ENCODE measurements around the gene DCC.

The DCC gene

GRCh38 chr18:52341608-52342381, 1.8 kb downstream of the DCC start:
- no peaks in the 10 kb centered on the region for H3K27me3 ChIP-seq (replicated peaks; ENCODE audit: insufficient read depth, low read length)

GRCh38 chr18:52342456-52342855, 2.5 kb downstream of the DCC start:
- Histone ChIP-seq H4K20me1 (ENCODE audit: insufficient read depth, low read length) (no peaks in the 10 kb centered on the region), H3K4me3 (ENCODE audit: low read length) (no peak overlapping the region), H3K27me3 (replicated peaks; ENCODE audit: insufficient read depth, low read length) (no peaks in the 10 kb centered on the region), H3K27ac (ENCODE audit: low read length) (no peak overlapping the region), H3F3A (ENCODE audit: insufficient read depth, low read length) (no peaks in the 10 kb centered on the region), H3K36me3 (replicated peaks; ENCODE audit: insufficient read depth, low read length) (no peaks in the 10 kb centered on the region), H3K9ac (ENCODE audit: low read length) (no peak overlapping the region), H2AFZ (ENCODE audit: low read length) (no peak overlapping the region), H3K9me3 (replicated peaks; ENCODE audit: insufficient read depth, low read length) (no peaks in the 10 kb centered on the region), H3K79me2 (ENCODE audit: low read length) (no peaks in the 10 kb centered on the region), H3K4me2 (ENCODE audit: low read depth, low read length) (no peak overlapping the region), H3K9me2 (replicated peaks; ENCODE audit: insufficient read depth, low read length) (no peaks in the 10 kb centered on the region), H3K4me1 (ENCODE audit: low read length) (no peaks in the 10 kb centered on the region)
- no peak for TF ChIP-seq CTCF (IDR thresholded peaks at IDR 0.05; ENCODE audit: low read length)
- TF ChIP-seq EZH2phosphoT487 (IDR thresholded peaks at IDR 0.05; ENCODE audit: low read length) = no peak
- TF ChIP-seq EZH2 (optimal IDR thresholded peaks at IDR 0.05; ENCODE audit: low read depth, low read length) = no peak
- DNase-seq = no peak

More at GRCh38 chr18:52341608-52342381, 1.8 kb downstream of the DCC start:
- H3K9ac ChIP-seq (ENCODE audit: low read length) = no peak overlapping the region
- H3K4me3 ChIP-seq (ENCODE audit: low read length) = no peak overlapping the region
- H3K4me2 ChIP-seq (ENCODE audit: low read depth, low read length) = no peak overlapping the region
- no peaks in the 10 kb centered on the region for H4K20me1 ChIP-seq (ENCODE audit: insufficient read depth, low read length)
- H3K9me3 ChIP-seq (replicated peaks; ENCODE audit: insufficient read depth, low read length) = no peaks in the 10 kb centered on the region
- H3F3A ChIP-seq (ENCODE audit: insufficient read depth, low read length) = no peaks in the 10 kb centered on the region
- no peak overlapping the region for H2AFZ ChIP-seq (ENCODE audit: low read length)
- H3K27ac ChIP-seq (ENCODE audit: low read length) = no peak overlapping the region
- H3K4me1 ChIP-seq (ENCODE audit: low read length) = no peaks in the 10 kb centered on the region
- no peaks in the 10 kb centered on the region for H3K79me2 ChIP-seq (ENCODE audit: low read length)
- DNase-seq = no peak
- no peak for TF ChIP-seq EZH2 (optimal IDR thresholded peaks at IDR 0.05; ENCODE audit: low read depth, low read length)
- TF ChIP-seq EZH2phosphoT487 (IDR thresholded peaks at IDR 0.05; ENCODE audit: low read length) = no peak
- TF ChIP-seq CTCF (IDR thresholded peaks at IDR 0.05; ENCODE audit: low read length) = no peak
- H3K9me2 ChIP-seq (replicated peaks; ENCODE audit: insufficient read depth, low read length) = no peaks in the 10 kb centered on the region
- H3K36me3 ChIP-seq (replicated peaks; ENCODE audit: insufficient read depth, low read length) = no peaks in the 10 kb centered on the region

GRCh38 chr18:52343138-52343537, 3.1 kb downstream of the DCC start:
- H3K4me3 ChIP-seq (ENCODE audit: low read length) = no peak overlapping the region
- H3K79me2 ChIP-seq (ENCODE audit: low read length) = no peaks in the 10 kb centered on the region
- H3K9ac ChIP-seq (ENCODE audit: low read length) = no peak overlapping the region
- no peak overlapping the region for H3K27ac ChIP-seq (ENCODE audit: low read length)
- DNase-seq = peak; percentile 24
- H3K9me3 ChIP-seq (replicated peaks; ENCODE audit: insufficient read depth, low read length) = no peaks in the 10 kb centered on the region
- H3K4me1 ChIP-seq (ENCODE audit: low read length) = no peaks in the 10 kb centered on the region
- H3K27me3 ChIP-seq (replicated peaks; ENCODE audit: insufficient read depth, low read length) = no peaks in the 10 kb centered on the region
- TF ChIP-seq EZH2 (optimal IDR thresholded peaks at IDR 0.05; ENCODE audit: low read depth, low read length) (no peak), CTCF (IDR thresholded peaks at IDR 0.05; ENCODE audit: low read length) (peak; percentile 18), EZH2phosphoT487 (IDR thresholded peaks at IDR 0.05; ENCODE audit: low read length) (no peak)
- H4K20me1 ChIP-seq (ENCODE audit: insufficient read depth, low read length) = no peaks in the 10 kb centered on the region
- no peaks in the 10 kb centered on the region for H3F3A ChIP-seq (ENCODE audit: insufficient read depth, low read length)
- no peaks in the 10 kb centered on the region for H3K9me2 ChIP-seq (replicated peaks; ENCODE audit: insufficient read depth, low read length)
- no peak overlapping the region for H3K4me2 ChIP-seq (ENCODE audit: low read depth, low read length)
- H3K36me3 ChIP-seq (replicated peaks; ENCODE audit: insufficient read depth, low read length) = no peaks in the 10 kb centered on the region
- no peak overlapping the region for H2AFZ ChIP-seq (ENCODE audit: low read length)

All from MM.1S (cell line).